Endometrium (tissue), 2 donors: ENCODE results near the gene DNAH3.
A peak's percentile ranks its signal among the peaks of the same experiment; 100 is the strongest.
"Not testable (repeated sequence)": the region's sequence is repeated elsewhere in the genome, so short reads cannot be mapped to it uniquely, and the experiment has no call there.

Source experiments
- FAIRE-seq: peaks from 2 replicates; lab custom pipeline; 2012; peaks lifted over from hg19 to GRCh38; lab: Jason Lieb, UNC
- donor health status: control.
- donor health status: control.

Gene DNAH3

DNA sequence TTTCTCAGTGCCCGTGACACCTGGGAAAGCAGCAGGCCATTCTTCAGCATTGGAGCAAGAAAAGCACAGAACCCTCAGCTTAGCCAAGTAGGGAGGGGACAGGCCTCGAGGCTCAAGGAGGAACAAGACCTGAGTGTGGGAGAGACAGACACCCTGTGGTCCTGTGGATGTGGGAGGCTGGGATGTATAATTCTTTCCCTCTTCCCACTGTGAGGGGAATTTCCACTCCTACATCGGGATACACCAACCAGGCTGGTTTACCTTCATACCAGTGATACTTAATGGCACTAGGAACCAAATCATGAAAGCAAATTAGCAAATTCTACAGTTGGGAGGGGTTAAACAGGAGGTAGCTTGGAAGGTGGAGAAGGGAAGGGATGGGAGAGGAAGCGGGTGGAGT, 208.4 kb downstream of the DNAH3 start:
- FAIRE-seq = no peak

DNA sequence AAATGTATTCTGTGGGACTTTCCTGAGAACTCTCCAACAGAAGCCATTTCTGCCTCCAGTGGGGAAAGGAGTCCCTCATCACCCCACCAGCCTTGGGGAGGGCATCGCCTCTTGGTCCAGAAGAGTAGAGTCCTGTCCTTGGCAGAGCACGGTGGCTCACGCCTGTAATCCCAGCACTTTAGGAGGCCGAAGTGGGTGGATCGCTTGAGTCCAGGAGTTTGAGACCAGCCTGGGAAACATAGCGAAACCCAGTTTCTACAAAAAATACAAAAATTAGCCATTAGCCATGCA, 209.1 kb downstream of the DNAH3 start:
- no peak for FAIRE-seq

DNA sequence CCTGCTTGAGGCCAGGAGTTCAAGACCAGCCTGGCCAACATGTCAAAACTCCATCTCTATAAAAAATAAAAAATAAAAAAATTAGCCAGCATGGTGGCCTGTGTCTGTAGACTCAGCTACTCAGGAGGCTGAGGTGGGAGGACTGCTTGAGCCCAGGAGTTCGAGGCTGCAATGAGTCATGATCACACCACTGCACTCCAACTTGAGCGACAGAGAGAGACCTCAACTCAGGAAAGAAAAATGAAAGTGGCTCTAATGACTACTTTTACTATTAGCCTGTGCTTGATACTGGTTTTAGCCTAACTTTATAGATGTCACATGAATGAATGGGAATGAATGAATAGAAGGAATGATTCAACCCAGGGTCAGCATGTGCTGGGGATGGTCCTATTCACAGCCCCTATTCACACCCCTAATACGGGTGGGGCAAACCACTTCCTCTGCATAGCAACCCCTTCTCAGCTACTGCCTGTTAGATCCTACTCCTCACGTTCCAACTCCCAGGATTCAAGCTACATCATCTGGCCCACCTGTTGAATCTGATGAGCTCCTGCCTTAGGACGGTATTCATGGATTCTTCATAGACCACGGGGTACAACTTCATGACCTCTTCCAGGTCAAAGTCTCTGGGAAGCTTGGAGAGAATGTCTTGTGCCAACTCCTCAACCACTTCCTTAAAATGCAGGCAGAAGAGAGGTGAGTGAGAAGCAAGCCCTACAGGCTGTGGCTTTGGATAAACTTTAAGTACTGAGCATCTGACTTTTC, 209.6 kb downstream of the DNAH3 start:
- no peak for FAIRE-seq

DNA sequence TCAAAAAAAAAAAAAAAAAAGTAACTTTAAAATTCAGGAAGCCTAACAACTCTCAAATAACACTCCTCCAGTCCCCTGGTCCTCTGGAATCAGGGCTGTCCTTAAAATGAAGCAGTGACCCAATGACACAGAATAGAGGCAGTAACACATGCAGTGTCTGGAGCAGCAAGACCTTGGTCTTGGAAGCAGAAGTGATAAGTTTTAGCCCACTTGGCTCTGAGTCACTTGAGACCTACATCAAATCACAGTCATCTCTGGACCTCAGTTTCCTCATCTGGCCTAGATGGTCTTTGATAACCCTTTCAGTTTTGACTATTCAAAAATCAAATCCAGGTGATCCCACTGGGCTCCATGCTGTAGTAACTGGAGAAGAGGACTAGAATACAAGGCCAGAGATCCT, 211.0 kb downstream of the DNAH3 start:
- FAIRE-seq = no peak

DNA sequence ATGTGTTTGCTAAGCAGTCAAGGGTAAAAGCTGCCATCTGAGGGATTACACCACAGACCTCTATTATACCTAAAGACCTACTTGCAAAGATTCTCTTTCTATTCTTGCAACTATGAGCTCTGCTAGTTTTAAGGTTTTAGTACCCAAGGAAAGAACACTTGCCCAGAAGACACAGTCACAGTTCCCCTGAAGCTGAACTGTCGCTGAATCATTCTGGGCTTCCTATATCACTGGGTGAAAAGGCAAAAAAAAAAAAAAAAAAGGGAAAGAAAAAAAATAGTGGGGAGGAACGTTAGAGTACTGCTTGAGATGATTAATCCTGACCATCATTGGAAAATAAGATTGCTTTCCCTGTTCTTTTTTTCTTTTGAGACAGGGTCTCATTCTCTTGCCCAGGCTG, 212.2 kb downstream of the DNAH3 start:
- FAIRE-seq = no peak

DNA sequence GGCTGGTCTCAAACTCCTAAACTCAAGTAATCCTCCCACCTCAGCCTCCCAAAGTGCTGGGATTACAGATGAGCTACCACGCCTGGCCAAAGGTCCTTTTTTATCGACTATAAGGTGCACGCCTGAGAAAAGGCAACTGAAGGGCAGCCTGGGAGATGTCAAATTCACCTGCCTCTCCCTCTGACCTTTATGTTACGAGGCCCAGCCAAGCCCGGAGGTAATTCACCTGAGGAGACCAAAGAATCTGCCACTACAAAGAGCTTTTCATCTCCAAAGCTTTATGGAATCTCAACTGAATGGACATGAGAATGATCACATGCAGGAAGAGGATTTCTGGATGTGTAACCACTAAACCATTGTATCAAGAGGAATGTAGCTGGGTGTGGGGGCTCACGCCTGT, 212.9 kb downstream of the DNAH3 start:
- no peak for FAIRE-seq

DNA sequence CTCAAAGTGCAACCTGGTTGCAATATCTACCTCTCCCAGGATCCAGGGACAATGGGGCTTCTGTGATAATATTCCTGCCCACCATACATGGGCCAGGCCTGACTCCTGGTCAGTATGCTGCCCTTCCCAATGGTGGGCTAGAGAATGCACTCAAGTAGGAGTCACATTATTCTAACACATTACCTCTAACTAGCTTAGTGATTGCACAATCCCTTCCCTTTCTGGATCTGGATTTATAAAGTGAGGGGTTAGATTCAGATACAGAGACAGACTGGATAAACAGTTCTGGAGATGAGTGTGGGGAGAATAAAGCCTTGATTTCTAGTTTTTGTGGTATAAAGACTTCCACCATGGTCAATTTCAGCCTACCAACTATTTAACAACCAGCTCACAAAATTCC, 217.1 kb downstream of the DNAH3 start:
- FAIRE-seq = no peak

DNA sequence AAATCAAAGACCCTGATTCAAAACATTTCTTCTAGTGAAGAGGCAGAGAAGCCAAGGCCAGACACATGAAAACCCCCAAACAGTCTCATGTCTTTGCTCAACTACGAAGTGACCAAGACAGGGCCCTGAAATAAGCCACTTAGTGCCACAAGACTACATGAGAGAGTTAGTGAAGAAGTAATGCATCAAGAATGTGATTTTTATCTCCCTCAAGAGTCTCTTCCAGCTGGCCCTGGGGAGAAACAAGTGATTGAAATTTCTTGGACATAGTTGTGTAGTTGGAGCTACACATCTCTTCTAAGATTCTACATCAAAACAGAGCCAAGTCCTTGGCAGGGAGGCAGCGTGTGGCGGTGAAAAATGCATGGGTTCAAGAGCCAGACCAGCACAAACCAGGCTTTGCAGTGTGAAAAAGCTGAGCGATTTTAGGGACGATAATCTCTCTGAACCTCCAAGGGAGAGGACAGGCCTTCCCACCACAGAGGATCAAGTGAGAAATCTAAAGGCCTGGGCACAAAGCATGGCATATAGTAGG, 219.5 kb downstream of the DNAH3 start:
- FAIRE-seq = no peak

DNA sequence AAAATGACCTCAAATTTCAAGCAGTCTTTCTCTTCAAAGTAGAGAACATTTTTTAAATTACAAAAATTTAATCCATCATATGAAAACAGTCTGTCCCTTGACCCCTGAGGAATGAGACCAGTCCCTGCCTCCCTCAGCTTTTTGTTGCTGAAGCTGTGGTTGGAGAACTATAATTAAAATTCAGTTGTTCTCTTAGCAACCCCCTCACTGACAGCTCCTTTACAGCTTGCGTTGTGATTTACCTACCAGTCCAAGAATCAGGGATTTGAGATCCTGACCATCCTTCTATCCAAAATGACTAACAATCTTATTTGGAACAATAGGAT, 220.3 kb downstream of the DNAH3 start:
- FAIRE-seq = no peak

DNA sequence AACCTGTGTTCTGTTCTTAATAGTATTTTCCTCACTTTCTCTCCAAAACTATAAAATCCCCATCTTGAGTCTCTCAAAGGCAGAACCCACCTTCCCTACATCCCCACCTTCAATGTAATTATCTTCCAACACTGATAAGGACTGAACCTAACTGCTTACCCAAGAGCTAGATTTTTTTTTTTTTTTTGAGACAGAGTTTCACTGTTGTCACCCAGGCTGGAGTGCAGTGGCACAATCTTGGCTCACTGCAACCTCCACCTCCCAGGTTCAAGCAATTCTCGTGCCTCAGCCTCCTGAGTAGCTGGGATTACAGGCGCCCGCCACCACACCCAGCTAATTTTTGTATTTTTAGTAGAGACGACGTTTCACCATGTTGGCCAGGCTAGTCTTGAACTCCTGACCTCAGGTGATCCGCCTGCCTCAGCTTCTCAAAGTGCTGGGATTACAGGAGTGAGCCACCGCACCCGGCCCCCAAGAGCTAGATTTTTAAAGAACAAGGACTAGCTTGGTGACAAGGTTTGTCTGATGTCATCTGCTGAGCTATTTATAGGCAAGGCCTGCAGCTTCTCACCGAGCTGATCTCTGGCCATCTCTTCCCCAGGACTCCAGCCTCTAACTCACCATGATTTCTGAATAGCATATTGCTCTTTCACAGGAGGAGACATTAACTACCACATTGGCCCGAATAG, 220.8 kb downstream of the DNAH3 start:
- not testable (repeated sequence) for FAIRE-seq

DNA sequence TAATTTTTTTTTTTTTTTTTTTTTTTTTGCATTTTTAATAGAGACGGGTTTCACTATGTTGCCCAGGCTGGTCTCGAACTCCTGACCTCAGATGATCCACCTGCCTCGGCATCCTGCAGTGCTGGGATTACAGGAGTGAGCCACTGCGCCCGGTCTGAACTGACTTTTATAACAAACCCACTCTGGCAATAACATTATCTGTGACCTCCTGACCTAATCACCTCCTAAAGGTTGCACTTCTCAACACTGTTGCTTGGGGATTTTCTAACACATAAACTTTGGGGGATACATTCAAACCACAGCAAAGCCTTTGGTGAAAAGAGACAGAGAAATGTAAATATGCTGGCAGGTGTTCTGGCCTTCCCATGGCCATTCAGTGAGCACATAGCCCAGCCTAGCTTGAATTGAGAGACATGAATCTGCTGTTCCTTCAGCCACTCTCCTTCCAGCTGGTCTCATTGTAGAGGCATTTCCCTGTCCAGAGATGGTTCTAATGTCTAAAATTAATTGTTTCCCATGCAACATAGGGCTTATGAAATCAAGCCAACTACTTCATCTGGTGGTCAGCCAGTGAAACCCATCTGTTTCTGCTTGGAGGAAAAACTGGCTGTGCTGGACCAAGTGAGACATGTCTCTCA, 221.8 kb downstream of the DNAH3 start:
- no peak for FAIRE-seq

DNA sequence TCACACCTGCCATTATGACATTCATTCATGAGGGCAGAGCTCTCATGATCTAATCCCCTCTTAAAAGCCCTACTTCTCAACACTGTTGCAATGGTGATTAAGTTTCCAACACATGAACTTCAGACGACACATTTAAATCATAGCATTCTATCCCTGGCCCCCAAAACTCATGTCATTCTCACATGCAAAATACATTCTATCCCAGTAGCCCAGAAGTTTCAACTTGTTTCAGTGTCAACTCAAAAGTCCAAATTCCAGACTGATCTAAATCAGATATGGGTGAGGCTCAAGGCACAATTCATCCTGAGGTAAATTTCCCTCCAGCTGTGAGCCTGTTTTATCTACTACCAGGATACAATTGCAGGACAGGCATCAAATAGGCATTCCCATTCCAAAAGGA, 224.9 kb downstream of the DNAH3 start:
- no peak for FAIRE-seq

DNA sequence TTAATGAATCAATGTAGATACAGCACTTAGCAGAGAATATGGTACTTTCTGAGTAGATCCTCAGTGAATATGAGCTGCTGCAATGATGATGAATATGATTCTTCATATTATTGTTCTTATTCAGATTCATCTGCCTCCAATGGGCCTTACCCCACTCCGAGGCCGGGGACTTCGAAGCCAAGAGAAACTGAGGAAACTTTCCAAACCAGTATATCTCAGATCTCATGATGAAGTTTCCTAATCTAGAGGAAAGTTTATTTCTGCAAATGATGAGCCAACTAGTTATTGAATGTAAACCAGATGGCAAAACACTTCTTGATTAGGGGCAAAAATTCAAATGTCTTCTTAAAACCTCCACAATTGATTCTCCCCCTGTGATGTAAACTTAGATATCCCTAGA, 226.8 kb downstream of the DNAH3 start:
- no peak for FAIRE-seq

DNA sequence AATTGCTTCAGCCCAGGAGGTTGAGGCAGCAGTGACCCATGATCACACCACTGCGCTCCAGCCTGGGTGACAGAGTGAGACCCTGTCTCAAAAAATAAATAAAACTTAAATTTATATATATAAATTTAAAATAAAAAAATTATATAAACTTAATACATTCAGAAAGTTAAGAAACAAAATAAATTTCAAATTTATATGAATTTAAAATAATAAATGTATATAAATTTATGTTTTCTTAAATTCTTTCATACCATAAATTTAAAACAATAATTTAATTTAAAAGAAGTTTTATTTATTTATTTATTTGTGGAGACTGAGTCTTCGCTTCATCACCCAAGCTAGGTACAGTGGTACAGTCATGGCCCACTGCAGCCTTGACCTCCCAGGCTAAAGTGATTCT, 229.8 kb downstream of the DNAH3 start:
- peak; percentile 62 for FAIRE-seq

DNA sequence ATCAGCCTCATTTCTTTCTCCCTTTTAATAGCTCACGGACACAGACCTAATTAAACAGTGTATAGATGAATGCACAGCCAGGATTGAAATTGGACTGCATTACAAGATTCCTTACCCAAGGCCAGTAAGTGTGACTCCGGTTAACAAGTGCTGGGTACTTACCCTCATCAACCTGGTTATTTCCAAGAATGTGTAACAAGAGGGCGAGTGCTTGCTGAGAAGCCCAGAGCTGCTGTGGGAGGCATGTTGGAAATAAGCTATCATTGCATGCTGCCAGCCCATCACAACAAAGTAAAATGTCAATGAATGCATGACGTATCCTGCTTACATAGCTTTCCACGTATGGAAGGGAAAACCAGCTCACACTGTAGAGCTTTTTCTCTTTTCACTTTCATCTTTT, 230.6 kb downstream of the DNAH3 start:
- no peak for FAIRE-seq

DNA sequence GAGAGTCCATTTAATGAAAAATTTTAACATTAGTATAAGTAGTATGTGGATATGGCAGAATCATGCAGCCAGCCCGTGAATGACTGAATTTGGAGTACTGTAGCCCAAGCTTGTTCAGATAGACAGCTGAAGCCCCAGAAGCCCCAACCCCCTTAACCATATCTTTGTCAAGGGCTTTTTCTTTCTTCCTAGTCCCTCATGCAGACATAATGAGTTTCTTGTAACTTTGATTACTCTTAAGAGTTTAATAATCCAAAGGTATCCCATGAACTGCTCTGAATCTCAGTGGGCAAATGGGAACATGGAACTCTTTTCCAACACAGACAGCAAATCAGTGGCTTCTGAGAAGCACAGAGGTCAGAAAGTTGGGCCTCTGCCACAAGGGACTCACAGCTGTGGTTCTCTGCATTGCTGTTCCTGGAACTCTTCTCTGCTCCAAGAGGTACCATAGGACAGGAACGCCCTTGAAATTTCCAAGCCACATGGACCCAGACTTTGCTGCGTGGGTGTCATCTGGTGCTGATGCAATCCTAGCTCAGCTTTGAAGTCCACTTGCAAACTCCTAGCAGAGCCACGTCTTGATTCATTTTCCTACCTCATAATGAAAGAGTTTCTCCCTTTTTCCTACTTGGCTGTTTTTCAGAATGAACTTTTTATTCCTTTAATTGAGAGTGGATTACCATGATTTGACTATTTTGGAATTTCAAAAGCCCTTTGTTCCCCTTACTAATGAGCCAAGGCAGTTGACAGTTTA, 232.0 kb downstream of the DNAH3 start:
- FAIRE-seq = no peak

DNA sequence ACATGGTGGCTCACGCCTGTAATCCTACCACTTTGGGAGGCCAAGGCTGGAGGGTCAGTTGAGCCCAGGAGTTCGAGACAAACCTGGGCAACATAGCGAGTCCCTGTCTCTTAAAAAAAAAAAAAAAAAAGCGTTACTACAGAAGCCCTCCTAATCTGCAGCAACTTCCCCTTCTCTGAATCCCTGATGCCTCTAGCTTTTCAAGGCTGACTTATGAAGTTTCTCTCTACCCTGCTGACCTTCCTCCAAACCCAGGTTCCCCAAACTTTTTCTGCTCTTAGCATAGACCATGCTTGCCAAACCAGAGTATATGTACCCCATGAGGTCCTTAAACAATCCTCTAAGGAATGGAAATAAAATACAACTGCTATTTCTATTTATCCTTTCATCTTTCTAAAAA, 233.7 kb downstream of the DNAH3 start:
- no peak for FAIRE-seq

DNA sequence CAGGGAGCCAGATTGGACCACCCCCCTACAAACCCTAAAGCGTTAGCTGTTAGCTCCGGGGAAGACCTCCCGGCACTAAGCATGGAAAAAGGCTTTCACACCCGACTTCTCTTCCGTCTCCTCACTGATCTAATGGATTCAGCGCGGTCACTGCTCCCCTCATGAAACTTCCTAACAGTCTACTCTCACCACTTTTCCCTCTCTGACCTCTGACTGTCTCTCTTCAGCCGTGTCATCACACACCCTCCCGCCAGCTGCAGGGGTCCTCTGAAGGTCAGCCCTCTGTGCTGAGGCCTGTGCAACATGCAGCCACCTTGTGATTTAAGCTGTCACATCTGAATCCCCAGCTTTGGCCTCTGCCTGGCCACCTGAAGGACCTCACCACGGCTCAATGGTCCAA, 234.4 kb downstream of the DNAH3 start:
- FAIRE-seq = no peak

DNA sequence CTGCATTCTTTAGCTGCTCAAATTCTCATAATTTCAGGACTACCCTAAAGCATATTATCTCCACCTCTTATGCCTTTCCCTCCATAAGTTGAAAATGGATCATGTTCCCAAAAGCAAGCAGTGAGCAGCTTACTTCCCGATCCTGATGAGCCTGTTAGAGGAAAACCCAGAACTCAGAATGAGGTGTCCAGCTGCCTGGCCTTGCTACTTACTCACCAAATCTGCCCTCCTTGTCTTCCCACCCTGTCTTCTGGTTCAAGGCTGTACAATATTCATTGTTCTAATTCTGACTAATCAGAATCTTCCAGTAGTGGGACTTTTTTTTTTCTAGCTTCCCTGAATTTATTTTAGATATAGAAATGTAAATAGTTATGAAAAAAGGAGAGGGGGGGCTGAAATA, 239.3 kb downstream of the DNAH3 start:
- FAIRE-seq = no peak

DNA sequence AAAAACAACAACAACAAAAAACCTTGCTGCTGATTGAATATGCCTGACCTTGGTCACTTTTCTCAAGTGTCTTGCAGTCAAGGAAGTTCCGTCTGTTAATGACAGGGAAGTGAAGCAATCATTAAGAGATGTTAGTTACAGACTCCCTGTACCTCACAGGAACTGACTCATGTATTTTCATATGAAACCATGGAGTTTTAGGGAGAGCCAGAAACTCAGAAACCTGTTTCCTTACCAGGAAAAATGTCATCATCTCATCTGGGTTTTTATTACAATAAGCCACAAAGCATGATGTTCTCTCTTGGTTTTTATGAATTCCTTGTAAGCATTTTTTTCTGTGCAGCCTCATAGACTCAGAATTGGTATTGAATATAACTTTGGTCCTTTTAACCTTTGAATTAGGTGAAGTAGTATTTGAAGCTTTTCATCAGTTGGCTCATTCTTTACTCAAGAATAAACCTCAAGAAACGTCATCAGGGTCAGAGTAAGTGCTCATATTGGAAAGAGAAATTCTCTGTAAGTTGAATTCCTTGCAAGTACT, 239.8 kb downstream of the DNAH3 start:
- FAIRE-seq = no peak

DNA sequence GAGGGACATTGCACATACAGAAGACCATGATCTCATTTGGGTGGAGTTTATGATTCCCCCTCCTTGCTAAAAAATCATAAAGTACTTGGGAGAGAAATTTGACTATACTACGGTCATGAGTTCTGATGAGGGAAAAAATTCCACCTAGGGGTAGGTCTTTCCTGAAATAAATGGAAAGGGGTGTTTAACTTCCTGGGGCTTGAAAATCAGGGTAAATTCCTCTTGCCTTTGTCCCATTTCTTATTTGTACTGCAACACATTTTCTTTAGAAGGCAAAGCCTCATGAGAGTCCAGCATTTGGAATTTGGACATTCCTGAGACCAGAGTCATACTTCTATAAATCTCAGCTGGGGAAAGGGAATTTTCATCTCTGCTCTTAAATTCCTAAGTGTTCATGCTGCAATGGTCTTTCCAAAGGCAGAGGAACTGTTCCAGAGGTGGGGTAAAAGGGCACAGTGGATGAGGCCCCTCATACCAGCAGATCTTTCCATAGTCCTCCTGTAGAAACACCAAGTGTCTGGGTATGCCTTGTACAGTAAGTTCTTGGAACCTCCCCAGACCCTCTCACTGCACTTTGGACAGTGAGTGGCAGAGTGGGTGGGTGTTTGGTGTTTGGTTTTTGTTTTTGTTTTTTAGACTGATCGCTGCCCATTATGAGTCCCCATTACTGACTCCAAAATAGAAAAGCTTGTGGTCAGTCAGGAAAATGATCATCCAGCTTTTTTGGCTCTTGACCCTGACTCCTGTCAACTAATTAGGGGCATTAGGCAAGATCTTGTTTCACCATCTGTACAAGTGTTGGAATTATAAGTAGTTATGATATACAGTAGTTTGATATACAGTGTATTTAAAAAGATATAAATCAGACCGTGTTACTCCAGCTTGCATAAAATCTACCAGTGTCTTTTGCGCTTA, 244.0 kb downstream of the DNAH3 start:
- FAIRE-seq = no peak

DNA sequence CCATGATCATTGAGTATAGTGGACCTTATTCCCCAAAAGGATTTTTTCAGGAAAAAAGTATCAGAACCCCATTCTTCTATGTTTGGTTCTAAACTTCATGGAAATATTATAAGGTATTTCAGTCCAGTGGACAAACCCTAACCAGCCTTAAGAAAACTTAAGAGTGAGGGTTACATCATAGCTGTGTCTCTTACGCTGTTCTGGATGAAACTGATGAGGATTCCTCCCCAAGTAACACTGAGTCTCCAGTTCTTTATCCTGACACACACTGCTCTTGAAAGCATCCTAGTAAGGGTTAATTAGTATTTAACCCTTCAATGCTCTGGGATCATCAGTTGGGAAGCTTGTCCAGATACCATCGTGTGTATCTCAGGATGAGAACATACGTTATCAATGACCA, 245.1 kb downstream of the DNAH3 start:
- FAIRE-seq = no peak
